MCF 10A (cell line): ENCODE measurements around the gene RSPH3. TPM values are rescaled to one million over a fixed set of nuclear protein-coding genes. Genes with fewer than 3 reads are reported as not detected.
A peak's percentile ranks its signal among the peaks of the same experiment; 100 is the strongest.

Source experiments
- BruUV-seq: library from RNA; stranded (reverse); fragments of 400-500 nt; replicated peaks from 2 replicates; lab custom pipeline; 2021; lab: Mats Ljungman, UMichigan
- CTCF ChIA-PET: fragments of 300-600 bp; sonication (Branson Sonifier 250); formaldehyde crosslinking; extraction: SDS; loops from one replicate; lab custom pipeline; 2021; ENCODE audit warnings: antibody characterized with exemption, inconsistent platforms; lab: Yijun Ruan, JAX
- POLR2A ChIA-PET: fragments of 300-600, 350-650 bp; sonication (Branson Sonifier 250); formaldehyde crosslinking; extraction: SDS; loops from one replicate; lab custom pipeline; 2020; ENCODE audit warnings: antibody characterized with exemption, inconsistent platforms; lab: Yijun Ruan, JAX
- DNase-seq: peaks from one replicate; pipeline ENCODE4 v3.0.0-alpha.2; 2018; ENCODE audit not compliant: unreplicated experiment
- H3K27ac Mint-ChIP-seq: one replicate; pipeline ENCODE4 v1.8.0; 2022; ENCODE audit warnings: mild to moderate bottlenecking, low read depth, mixed read lengths; ENCODE audit not compliant: unreplicated experiment
- H3K27me3 Mint-ChIP-seq: one replicate; pipeline ENCODE4 v1.8.0; 2022; ENCODE audit warnings: mixed read lengths; ENCODE audit not compliant: insufficient read depth, unreplicated experiment
- H3K36me3 Mint-ChIP-seq: one replicate; pipeline ENCODE4 v1.8.0; 2022; ENCODE audit warnings: mild to moderate bottlenecking, moderate library complexity, mixed read lengths; ENCODE audit not compliant: insufficient read depth, unreplicated experiment
- H3K4me1 Mint-ChIP-seq: one replicate; pipeline ENCODE4 v1.8.0; 2022; ENCODE audit warnings: mixed read lengths; ENCODE audit not compliant: insufficient read depth, unreplicated experiment
- H3K4me3 Mint-ChIP-seq: one replicate; pipeline ENCODE4 v1.8.0; 2022; ENCODE audit warnings: mild to moderate bottlenecking, moderate library complexity, mixed read lengths; ENCODE audit not compliant: unreplicated experiment
- H3K9me3 Mint-ChIP-seq: one replicate; pipeline ENCODE4 v1.8.0; 2022; ENCODE audit warnings: mixed read lengths; ENCODE audit not compliant: unreplicated experiment
- intact Hi-C: fragments of 100-400 bp; cut with micrococcal nuclease; formaldehyde crosslinking; loops from 2 replicates; pipeline ENCODE4 v1.14.1; 2022
- total RNA-seq: library from RNA; stranded (reverse); gene quantifications from 2 replicates; pipeline ENCODE4 v1.2.3, GENCODE V29; 2022
- TF ChIP-seq, protein P1 (sequence below): fragments of 200-600 bp; IDR thresholded peaks from one replicate; pipeline ENCODE4 v1.8.0; 2022; ENCODE audit warnings: antibody characterized with exemption, mild to moderate bottlenecking; ENCODE audit not compliant: unreplicated experiment

RSPH3 gene
- total RNA-seq, 1 experiment from 2014 or later = 13.1 TPM

DNA sequence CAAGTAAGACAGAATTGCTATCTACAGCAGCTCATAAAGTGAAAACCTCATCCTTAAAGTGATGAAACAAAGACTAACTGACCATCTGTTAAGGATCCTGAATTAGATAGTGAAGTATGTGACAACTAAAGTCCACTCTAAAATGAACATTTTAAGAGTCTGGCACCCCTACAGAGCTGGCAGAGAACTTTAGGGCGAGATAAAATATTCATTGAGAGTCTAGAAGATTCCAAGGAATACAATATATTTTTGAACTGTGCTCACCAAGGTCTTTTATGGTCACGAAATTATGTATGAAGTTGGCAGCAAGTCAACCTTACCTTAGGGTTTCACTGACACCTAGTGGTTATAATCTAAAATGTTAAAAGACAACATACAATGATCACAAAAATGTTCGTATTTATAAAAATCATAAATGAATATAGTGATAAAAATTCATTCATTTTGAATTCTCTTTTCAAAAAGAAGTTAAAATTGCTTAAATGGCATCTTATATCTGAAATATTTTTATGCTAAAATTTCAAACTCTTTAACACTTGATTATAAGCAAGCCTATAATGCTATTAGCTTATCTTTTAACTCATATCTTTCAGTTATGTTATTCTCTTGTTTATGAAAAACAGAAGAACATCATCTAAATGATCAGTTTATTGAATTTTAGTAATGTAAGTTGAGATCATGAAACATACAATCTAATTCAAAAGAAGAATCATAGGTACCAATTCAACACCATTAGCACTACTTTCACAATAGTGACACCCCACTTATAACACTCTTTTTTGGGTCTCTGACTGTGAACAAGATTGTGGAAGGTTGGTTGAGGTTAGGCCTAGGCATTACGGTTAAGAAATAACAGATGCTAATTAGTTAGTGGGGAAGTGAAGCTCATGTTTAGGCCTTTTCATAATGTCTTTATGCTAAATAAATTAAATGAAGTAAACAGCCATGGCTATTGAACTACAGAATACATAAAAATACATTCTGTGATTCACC, 27.5 kb downstream of the RSPH3 start:
- H3K27me3 Mint-ChIP-seq = no peaks in the 10 kb centered on the region
- peaks cover 5% of the 10 kb centered on the region for H3K4me1 Mint-ChIP-seq
- BruUV-seq = no TSS peak
- intact Hi-C loops = loop anchor here (1.0 to 5.0 kb wide), 6 partner anchors 103 to 760 kb away; no protein-coding TSS in a partner anchor
- H3K36me3 Mint-ChIP-seq = peaks cover 36% of the 10 kb centered on the region
- peaks cover 6% of the 10 kb centered on the region for H3K9me3 Mint-ChIP-seq
- ChIA-PET POLR2A (interaction anchor here (0.6 to 3.1 kb wide), 9 partner anchors 10 to 269 kb away, joined by 3 to 15 read pairs (median 3); partner anchors contain the start of gene RSPH3), CTCF (interaction anchor here (0.5 to 8.1 kb wide), 37 partner anchors 11 to 1059 kb away, joined by 3 to 87 read pairs (median 4); no protein-coding TSS in a partner anchor)
- TF ChIP-seq, protein P1, sequence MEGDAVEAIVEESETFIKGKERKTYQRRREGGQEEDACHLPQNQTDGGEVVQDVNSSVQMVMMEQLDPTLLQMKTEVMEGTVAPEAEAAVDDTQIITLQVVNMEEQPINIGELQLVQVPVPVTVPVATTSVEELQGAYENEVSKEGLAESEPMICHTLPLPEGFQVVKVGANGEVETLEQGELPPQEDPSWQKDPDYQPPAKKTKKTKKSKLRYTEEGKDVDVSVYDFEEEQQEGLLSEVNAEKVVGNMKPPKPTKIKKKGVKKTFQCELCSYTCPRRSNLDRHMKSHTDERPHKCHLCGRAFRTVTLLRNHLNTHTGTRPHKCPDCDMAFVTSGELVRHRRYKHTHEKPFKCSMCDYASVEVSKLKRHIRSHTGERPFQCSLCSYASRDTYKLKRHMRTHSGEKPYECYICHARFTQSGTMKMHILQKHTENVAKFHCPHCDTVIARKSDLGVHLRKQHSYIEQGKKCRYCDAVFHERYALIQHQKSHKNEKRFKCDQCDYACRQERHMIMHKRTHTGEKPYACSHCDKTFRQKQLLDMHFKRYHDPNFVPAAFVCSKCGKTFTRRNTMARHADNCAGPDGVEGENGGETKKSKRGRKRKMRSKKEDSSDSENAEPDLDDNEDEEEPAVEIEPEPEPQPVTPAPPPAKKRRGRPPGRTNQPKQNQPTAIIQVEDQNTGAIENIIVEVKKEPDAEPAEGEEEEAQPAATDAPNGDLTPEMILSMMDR = peak; percentile 57
- peak; percentile 63 for DNase-seq
- no peak overlapping the region for H3K27ac Mint-ChIP-seq
- no peak overlapping the region for H3K4me3 Mint-ChIP-seq

DNA sequence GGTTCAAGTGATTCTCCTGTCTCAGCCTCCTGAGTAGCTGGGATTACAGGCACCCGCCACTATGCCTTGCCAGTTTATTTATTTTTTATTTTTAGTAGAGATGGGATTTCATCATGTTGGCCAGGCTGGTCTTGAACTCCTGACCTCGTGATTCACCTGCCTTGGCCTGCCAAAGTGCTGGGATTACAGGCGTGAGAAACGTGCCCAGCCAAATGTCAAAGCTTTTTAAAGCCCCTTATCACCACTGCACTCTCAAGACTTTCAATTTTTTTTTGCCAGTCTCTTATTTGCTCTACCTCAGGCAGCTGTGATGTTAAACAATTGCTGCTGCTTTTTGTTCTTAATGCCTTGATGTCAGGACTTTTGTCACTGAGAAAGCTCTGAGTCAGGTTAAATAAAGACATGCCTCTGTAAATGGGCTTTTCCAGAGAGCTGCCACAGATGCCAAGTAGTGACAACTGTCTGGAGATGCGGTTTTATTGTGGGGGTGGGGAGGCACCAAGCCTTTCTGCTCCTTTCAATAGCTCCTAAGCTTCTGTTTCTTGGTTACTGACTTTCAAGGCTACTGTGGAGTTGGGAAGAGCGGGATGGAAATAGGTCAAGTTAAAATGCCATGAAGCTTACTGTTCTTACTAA, 29.2 kb downstream of the RSPH3 start:
- no TSS peak for BruUV-seq
- Mint-ChIP-seq H3K9me3 (peaks cover 14% of the 10 kb centered on the region), H3K27me3 (no peaks in the 10 kb centered on the region), H3K36me3 (peaks cover 25% of the 10 kb centered on the region), H3K27ac (no peak overlapping the region), H3K4me3 (no peak overlapping the region), H3K4me1 (peaks cover 5% of the 10 kb centered on the region)
- intact Hi-C loops = loop anchor here (5.0 kb wide), 1 partner anchor 758 kb away; no protein-coding TSS in a partner anchor
- CTCF ChIA-PET = interaction anchor here (0.5 to 8.1 kb wide), 11 partner anchors 9 to 756 kb away, joined by 3 to 87 read pairs (median 5); no protein-coding TSS in a partner anchor
- no peak for DNase-seq
- POLR2A ChIA-PET = interaction anchor here (0.8 to 3.1 kb wide), 5 partner anchors 29 to 327 kb away, joined by 3 to 15 read pairs (median 4); no protein-coding TSS in a partner anchor
- TF ChIP-seq, protein P1 = no peak

DNA sequence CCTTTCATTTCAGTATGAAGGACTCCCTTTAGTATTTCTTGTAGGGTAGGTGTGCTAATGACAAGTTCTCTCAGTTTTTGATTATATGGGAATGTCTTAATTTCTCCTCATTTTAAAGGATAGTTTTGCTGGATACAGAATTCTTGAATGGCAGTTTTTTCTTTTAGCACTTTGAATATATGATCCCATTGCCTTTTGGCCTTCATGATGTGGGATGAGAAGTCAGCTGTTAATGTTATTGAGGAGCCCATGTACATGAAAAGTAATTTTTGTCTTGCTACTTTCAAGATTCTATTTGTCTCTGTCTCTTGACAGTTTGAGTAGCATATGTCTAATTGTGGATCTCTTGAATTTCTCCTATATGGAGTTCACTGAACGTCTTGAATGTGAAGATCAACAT, 30.9 kb downstream of the RSPH3 start:
- Mint-ChIP-seq H3K36me3 (peaks cover 19% of the 10 kb centered on the region), H3K4me3 (no peak overlapping the region)
- no TSS peak for BruUV-seq

More for the DNA sequence above, 30.9 kb downstream of the RSPH3 start:
- TF ChIP-seq, protein P1 = no peak
- H3K27me3 Mint-ChIP-seq = no peaks in the 10 kb centered on the region
- H3K4me1 Mint-ChIP-seq = peaks cover 5% of the 10 kb centered on the region
- H3K27ac Mint-ChIP-seq = no peak overlapping the region
- DNase-seq = no peak
- POLR2A ChIA-PET = no interaction called here
- H3K9me3 Mint-ChIP-seq = peaks cover 14% of the 10 kb centered on the region
- CTCF ChIA-PET = interaction anchor here (0.6 kb wide), 3 partner anchors 161 to 198 kb away, joined by 3 to 6 read pairs (median 4); no protein-coding TSS in a partner anchor
- intact Hi-C loops = no loop called here
